Measurements from ENCODE around the gene MIA2. TPM values are rescaled to one million over a fixed set of nuclear protein-coding genes. Genes with fewer than 3 reads are reported as not detected.
"Not testable (repeated sequence)": the region's sequence is repeated elsewhere in the genome, so short reads cannot be mapped to it uniquely, and the experiment has no call there.

The MIA2 gene
- total RNA-seq, 1 donor from 2014 or later, result 23.5 TPM

- no peaks in the 10 kb centered on the region for H3K9me3 Mint-ChIP-seq
- no peak for DNase-seq (ENCODE audit: extremely low spot score, unreplicated experiment)
- TF ChIP-seq, protein P1, sequence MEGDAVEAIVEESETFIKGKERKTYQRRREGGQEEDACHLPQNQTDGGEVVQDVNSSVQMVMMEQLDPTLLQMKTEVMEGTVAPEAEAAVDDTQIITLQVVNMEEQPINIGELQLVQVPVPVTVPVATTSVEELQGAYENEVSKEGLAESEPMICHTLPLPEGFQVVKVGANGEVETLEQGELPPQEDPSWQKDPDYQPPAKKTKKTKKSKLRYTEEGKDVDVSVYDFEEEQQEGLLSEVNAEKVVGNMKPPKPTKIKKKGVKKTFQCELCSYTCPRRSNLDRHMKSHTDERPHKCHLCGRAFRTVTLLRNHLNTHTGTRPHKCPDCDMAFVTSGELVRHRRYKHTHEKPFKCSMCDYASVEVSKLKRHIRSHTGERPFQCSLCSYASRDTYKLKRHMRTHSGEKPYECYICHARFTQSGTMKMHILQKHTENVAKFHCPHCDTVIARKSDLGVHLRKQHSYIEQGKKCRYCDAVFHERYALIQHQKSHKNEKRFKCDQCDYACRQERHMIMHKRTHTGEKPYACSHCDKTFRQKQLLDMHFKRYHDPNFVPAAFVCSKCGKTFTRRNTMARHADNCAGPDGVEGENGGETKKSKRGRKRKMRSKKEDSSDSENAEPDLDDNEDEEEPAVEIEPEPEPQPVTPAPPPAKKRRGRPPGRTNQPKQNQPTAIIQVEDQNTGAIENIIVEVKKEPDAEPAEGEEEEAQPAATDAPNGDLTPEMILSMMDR (conservative IDR thresholded peaks at IDR 0.05), result no peak
- H3K27me3 Mint-ChIP-seq, result no peaks in the 10 kb centered on the region
- no peaks in the 10 kb centered on the region for H3K36me3 Mint-ChIP-seq
- no peaks in the 10 kb centered on the region for H3K4me1 Mint-ChIP-seq (ENCODE audit: unreplicated experiment)
- H3K4me3 Mint-ChIP-seq, result no peak overlapping the region
- H3K27ac Mint-ChIP-seq, result no peak overlapping the region
Measured at GRCh38 chr14:39229222-39229543, 4.5 kb upstream of the MIA2 start.

DNA sequence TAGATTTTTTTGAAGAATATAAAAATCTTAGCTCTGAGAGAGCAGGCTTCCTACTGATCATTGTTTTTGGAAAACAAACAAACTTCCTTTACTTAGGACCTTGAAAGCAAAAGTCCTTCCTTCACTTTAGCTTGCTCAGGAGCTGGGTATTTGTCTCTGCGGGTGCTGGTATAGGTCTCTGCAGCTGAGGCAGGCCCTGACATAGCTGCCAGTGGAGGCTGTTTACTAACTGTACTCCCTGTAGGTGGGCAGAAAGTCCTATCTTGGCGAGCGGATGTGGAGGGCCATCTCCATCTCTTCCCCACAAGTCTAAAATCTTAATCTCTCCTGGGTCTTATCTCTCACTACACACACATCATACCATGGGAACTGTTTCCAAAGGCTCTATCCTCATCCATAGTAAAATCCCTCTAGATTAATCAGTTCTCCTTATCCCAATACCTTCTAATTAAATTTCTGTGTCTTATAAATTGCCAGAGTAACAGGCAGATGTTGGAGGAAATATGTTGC, 4.1 kb upstream of the MIA2 start:
- Mint-ChIP-seq H3K9me3 (no peaks in the 10 kb centered on the region), H3K36me3 (no peaks in the 10 kb centered on the region), H3K4me1 (ENCODE audit: unreplicated experiment) (no peaks in the 10 kb centered on the region), H3K4me3 (no peak overlapping the region), H3K27ac (no peak overlapping the region), H3K27me3 (no peaks in the 10 kb centered on the region)
- TF ChIP-seq, protein P1 (conservative IDR thresholded peaks at IDR 0.05), result no peak
- no peak for DNase-seq (ENCODE audit: extremely low spot score, unreplicated experiment)

DNA sequence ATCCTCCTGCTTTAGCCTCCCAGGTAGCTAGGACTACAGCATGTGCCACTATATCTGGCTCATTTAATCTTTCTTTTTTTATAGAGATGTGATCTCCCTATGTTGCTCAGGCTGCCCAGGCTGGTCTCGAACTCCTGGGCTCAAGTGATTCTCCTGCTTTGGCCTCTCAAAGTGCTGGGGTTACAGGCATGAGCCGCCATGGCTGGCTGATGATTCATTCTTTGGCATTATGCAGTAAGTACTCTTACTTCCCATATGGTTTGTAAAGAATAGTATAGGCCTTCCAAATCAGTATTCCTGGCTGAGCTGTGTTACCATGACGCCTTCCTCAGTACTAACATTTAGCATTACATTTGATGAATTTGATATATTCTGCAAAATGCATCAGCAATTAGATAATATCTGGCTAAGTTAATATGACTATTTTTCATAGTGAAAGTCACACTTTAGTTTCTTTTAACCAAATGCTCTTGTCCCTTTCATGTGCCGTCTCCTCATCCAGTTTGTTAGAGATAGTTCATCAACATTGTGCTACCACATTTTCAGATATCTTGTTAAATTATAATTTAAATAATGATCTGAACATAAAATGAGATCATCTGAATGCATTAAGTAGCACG, 3.2 kb upstream of the MIA2 start:
- Mint-ChIP-seq H3K4me3 (no peak overlapping the region), H3K36me3 (no peaks in the 10 kb centered on the region), H3K27ac (no peak overlapping the region), H3K9me3 (no peaks in the 10 kb centered on the region), H3K27me3 (no peaks in the 10 kb centered on the region), H3K4me1 (ENCODE audit: unreplicated experiment) (no peaks in the 10 kb centered on the region)
- no peak for DNase-seq (ENCODE audit: extremely low spot score, unreplicated experiment)
- TF ChIP-seq, protein P1 (conservative IDR thresholded peaks at IDR 0.05), result no peak

GRCh38 chr14:39231751-39232553, 1.8 kb upstream of the MIA2 start:
- not testable (repeated sequence) for H3K4me3 Mint-ChIP-seq; H3K27me3 Mint-ChIP-seq; H3K27ac Mint-ChIP-seq; H3K4me1 Mint-ChIP-seq (ENCODE audit: unreplicated experiment); H3K36me3 Mint-ChIP-seq; DNase-seq (ENCODE audit: extremely low spot score, unreplicated experiment); H3K9me3 Mint-ChIP-seq

GRCh38 chr14:39232554-39233415, 930 bp upstream of the MIA2 start:
- no peaks in the 10 kb centered on the region for H3K36me3 Mint-ChIP-seq
- H3K27me3 Mint-ChIP-seq, result no peaks in the 10 kb centered on the region
- DNase-seq (ENCODE audit: extremely low spot score, unreplicated experiment), result no peak
- no peaks in the 10 kb centered on the region for H3K4me1 Mint-ChIP-seq (ENCODE audit: unreplicated experiment)
- TF ChIP-seq, protein P1 (conservative IDR thresholded peaks at IDR 0.05), result no peak
- no peak overlapping the region for H3K4me3 Mint-ChIP-seq
- H3K27ac Mint-ChIP-seq, result no peak overlapping the region
- no peaks in the 10 kb centered on the region for H3K9me3 Mint-ChIP-seq

- not testable (repeated sequence) for H3K4me3 Mint-ChIP-seq; H3K4me1 Mint-ChIP-seq (ENCODE audit: unreplicated experiment); H3K36me3 Mint-ChIP-seq; DNase-seq (ENCODE audit: extremely low spot score, unreplicated experiment); H3K9me3 Mint-ChIP-seq; H3K27me3 Mint-ChIP-seq; H3K27ac Mint-ChIP-seq
Measured at GRCh38 chr14:39234986-39235385, 1.3 kb downstream of the MIA2 start.

GRCh38 chr14:39235466-39235865, 1.8 kb downstream of the MIA2 start:
- not testable (repeated sequence) for DNase-seq (ENCODE audit: extremely low spot score, unreplicated experiment); H3K27ac Mint-ChIP-seq; H3K4me3 Mint-ChIP-seq; H3K4me1 Mint-ChIP-seq (ENCODE audit: unreplicated experiment); H3K36me3 Mint-ChIP-seq; H3K27me3 Mint-ChIP-seq; H3K9me3 Mint-ChIP-seq

Data from type B pancreatic cell (in vitro differentiated cells).